ENCODE results near the gene CA9.

DNA sequence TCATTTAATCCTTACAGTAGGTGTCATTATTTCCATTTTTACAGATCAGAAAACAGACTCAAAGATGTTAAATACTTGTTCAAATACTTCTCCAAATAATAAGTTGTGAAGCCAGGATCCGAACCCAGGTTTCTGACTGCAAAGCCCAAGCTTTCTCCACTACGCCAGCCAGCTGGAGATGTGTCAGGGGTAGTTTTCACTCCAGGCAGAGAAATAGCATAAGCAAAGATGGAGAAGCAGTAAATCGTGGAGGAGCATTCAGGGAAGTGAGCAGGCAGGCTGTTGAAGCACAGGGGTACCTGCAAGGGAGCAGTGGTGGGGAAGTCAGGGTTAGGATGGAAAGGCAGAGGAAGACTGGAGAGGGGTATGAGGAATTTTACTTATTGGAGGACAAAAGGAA lies 55.4 kb downstream of the CA9 start:
- no peak for TF ChIP-seq POLR2A (IDR thresholded peaks at IDR 0.05; ENCODE audit: borderline replicate concordance, extremely low read depth, insufficient read depth, insufficient read length)
- TF ChIP-seq, protein P1, sequence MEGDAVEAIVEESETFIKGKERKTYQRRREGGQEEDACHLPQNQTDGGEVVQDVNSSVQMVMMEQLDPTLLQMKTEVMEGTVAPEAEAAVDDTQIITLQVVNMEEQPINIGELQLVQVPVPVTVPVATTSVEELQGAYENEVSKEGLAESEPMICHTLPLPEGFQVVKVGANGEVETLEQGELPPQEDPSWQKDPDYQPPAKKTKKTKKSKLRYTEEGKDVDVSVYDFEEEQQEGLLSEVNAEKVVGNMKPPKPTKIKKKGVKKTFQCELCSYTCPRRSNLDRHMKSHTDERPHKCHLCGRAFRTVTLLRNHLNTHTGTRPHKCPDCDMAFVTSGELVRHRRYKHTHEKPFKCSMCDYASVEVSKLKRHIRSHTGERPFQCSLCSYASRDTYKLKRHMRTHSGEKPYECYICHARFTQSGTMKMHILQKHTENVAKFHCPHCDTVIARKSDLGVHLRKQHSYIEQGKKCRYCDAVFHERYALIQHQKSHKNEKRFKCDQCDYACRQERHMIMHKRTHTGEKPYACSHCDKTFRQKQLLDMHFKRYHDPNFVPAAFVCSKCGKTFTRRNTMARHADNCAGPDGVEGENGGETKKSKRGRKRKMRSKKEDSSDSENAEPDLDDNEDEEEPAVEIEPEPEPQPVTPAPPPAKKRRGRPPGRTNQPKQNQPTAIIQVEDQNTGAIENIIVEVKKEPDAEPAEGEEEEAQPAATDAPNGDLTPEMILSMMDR (IDR thresholded peaks at IDR 0.05 in 2 of 3, conservative IDR thresholded peaks at IDR 0.05 in 1 of 3; ENCODE audit: borderline replicate concordance in 1 of 3, insufficient read depth in 1 of 3, low read depth in 2 of 3, low read length in 2 of 3): no peak
- no peak for TF ChIP-seq SIN3A (IDR thresholded peaks at IDR 0.05; ENCODE audit: low read depth)
- TF ChIP-seq RAD21 (IDR thresholded peaks at IDR 0.05; ENCODE audit: low read depth): no peak
- TF ChIP-seq ZFX (IDR thresholded peaks at IDR 0.05): no peak
- no peak for TF ChIP-seq FOSL1 (IDR thresholded peaks at IDR 0.05; ENCODE audit: low read depth)
- TF ChIP-seq EZH2phosphoT487 (IDR thresholded peaks at IDR 0.05; ENCODE audit: borderline replicate concordance): no peak
- no peak for TF ChIP-seq ELF1 (IDR thresholded peaks at IDR 0.05; ENCODE audit: borderline replicate concordance, low read depth)
- no peak for TF ChIP-seq POLR2AphosphoS5 (IDR thresholded peaks at IDR 0.05; ENCODE audit: low read depth, low read length)
- TF ChIP-seq JUND (IDR thresholded peaks at IDR 0.05): no peak
- TF ChIP-seq CEBPB (IDR thresholded peaks at IDR 0.05; ENCODE audit: low read depth): no peak
- no peak for TF ChIP-seq EZH2 (IDR thresholded peaks at IDR 0.05)
- TF ChIP-seq SP1 (IDR thresholded peaks at IDR 0.05; ENCODE audit: low read depth): no peak

All from HCT116 (cell line).